Activated T-cell treated with anti-CD3 and anti-CD28 coated beads for 24 hours (primary cell): ENCODE results near the gene TMC4.
A peak's percentile ranks its signal among the peaks of the same experiment; 100 is the strongest.
"Not testable (repeated sequence)": the region's sequence is repeated elsewhere in the genome, so short reads cannot be mapped to it uniquely, and the experiment has no call there.

ENCODE experiments used
- DNase-seq: peaks from one replicate; pipeline ENCODE4 v3.0.0-alpha.2; 2020; ENCODE audit warnings: low read depth

Gene TMC4

GRCh38 chr19:54203151-54203611, 30.2 kb upstream of the TMC4 start:
- DNase-seq = no peak

GRCh38 chr19:54201980-54202379, 29.0 kb upstream of the TMC4 start:
- no peak for DNase-seq

GRCh38 chr19:54201172-54201701, 28.3 kb upstream of the TMC4 start:
- no peak for DNase-seq

GRCh38 chr19:54199401-54199800, 26.4 kb upstream of the TMC4 start:
- no peak for DNase-seq

GRCh38 chr19:54197121-54197520, 24.2 kb upstream of the TMC4 start:
- no peak for DNase-seq

- no peak for DNase-seq
Observed at GRCh38 chr19:54196536-54196935, 23.6 kb upstream of the TMC4 start.

GRCh38 chr19:54194463-54194862, 21.5 kb upstream of the TMC4 start:
- not testable (repeated sequence) for DNase-seq

- DNase-seq = no peak
Observed at GRCh38 chr19:54193011-54193410, 20.1 kb upstream of the TMC4 start.

GRCh38 chr19:54191811-54192453, 19.0 kb upstream of the TMC4 start:
- no peak for DNase-seq

- DNase-seq = peak; percentile 79
Observed at GRCh38 chr19:54191011-54191810, 18.3 kb upstream of the TMC4 start, which contains the start of gene TSEN34. TSEN34 (plus strand) TSS chr19:54191308; CDS start chr19:54191365, 57 bp downstream.

GRCh38 chr19:54190503-54191010, 17.6 kb upstream of the TMC4 start:
- DNase-seq = peak; percentile 100

GRCh38 chr19:54189735-54190502, 17.0 kb upstream of the TMC4 start:
- peak; percentile 100 for DNase-seq

GRCh38 chr19:54189145-54189734, 16.3 kb upstream of the TMC4 start, which contains the start of gene MBOAT7:
MBOAT7 (minus strand) TSS chr19:54189580; CDS start chr19:54188508, 1,072 bp downstream.
- DNase-seq = no peak

- peak; percentile 51 for DNase-seq
Observed at GRCh38 chr19:54188215-54188871, 15.4 kb upstream of the TMC4 start.

- DNase-seq = no peak
Observed at GRCh38 chr19:54186934-54187381, 14.0 kb upstream of the TMC4 start.

GRCh38 chr19:54186351-54186750, 13.4 kb upstream of the TMC4 start:
- DNase-seq = no peak

- no peak for DNase-seq
Observed at GRCh38 chr19:54183431-54183830, 10.5 kb upstream of the TMC4 start.

GRCh38 chr19:54181894-54182293, 8.9 kb upstream of the TMC4 start:
- DNase-seq = not testable (repeated sequence)

GRCh38 chr19:54180691-54181091, 7.7 kb upstream of the TMC4 start:
- DNase-seq = no peak

- no peak for DNase-seq
Observed at GRCh38 chr19:54179921-54180461, 7.0 kb upstream of the TMC4 start.
